C4-2B (cell line): Measurements from ENCODE around the gene SUN1.

Experiments
- H3K27ac ChIP-seq: fragments of 450-650 bp; 2 replicates; pipeline ENCODE4 v1.5.1; 2017
- ZFX ChIP-seq: fragments of 450-650 bp; IDR thresholded peaks from 2 replicates; pipeline ENCODE4 v1.6.1; 2017
- TF ChIP-seq, protein P1 (sequence below): fragments of 450-650 bp; conservative IDR thresholded peaks from 2 replicates; pipeline ENCODE4 v1.5.1; 2017; ENCODE audit warnings: mild to moderate bottlenecking

SUN1 gene

DNA sequence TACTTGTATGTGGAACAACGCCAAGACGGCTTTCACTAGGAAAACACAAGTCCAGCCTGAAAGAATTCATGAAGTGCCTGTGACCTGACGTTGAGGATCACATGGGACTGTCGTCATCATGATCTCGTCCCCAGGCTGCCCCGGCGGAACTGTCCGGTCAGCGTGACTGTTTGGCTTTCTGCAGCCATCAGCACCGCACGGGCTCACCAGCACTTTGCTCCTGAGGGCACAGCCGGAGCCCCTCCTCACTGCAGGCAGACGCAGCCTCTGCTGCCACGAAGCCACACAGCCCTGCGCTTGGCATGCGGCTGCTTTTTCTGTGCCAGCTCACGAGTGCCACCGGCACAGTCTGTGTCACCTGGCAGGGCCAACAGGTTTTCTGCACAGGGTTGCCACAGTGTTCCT lies 34.7 kb downstream of the SUN1 start:
- H3K27ac ChIP-seq = peak overlapping the region; percentile 95
- TF ChIP-seq, protein P1, sequence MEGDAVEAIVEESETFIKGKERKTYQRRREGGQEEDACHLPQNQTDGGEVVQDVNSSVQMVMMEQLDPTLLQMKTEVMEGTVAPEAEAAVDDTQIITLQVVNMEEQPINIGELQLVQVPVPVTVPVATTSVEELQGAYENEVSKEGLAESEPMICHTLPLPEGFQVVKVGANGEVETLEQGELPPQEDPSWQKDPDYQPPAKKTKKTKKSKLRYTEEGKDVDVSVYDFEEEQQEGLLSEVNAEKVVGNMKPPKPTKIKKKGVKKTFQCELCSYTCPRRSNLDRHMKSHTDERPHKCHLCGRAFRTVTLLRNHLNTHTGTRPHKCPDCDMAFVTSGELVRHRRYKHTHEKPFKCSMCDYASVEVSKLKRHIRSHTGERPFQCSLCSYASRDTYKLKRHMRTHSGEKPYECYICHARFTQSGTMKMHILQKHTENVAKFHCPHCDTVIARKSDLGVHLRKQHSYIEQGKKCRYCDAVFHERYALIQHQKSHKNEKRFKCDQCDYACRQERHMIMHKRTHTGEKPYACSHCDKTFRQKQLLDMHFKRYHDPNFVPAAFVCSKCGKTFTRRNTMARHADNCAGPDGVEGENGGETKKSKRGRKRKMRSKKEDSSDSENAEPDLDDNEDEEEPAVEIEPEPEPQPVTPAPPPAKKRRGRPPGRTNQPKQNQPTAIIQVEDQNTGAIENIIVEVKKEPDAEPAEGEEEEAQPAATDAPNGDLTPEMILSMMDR = no peak
- no peak for TF ChIP-seq ZFX

DNA sequence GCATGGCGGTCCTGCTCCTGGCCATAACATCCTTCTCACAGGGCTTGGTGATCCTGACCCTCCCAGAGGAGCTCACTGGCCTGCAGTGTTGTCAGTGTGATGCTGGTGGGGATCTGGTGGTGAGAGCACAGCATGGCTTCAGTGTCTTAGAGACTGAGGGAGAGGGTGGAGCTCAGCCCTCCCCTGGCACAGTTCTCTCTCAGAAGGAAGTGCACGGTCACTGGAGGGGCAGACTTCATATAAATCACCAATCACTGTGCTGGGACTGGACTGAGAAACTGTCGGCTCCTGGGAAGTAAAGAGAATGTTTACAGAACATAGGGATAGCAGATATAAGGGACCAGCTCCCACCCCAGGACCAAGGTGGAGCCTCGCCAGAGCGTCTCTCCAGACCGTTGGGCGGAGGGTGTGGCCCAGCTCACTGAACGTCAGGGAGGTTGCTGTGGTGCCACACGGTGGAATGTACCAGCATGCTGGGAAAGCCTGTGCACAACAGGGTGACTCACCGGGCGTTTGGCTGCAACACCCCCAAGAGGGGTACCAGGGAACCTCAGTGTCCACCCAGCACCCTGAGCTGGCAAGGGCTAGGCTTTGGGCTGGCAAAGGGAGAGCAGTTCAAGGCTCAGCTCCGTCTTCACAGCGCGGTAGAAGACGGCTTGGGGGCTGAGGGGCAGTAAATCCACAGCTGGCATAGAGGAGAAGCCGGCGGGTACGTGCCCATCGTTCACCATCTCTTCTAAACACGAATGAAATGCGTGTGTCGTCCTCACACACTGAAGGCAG lies 35.3 kb downstream of the SUN1 start:
- H3K27ac ChIP-seq = peak overlapping the region; percentile 95

DNA sequence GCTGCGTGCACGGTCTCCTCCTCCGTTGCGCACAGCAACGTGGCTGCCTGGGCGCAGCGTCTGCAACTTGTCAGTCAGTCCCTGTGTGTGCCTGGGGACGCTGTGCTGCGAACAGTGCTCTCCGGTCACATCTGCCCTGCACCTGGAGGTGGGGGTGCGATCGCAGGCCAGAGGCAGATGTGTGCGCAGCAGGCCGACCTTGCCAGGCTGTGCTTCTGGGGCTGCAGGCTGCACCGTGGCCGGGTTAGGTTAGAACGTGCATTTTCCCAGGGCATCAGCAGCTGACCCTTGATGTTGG lies 35.9 kb downstream of the SUN1 start:
- TF ChIP-seq, protein P1 = no peak
- TF ChIP-seq ZFX = no peak
- H3K27ac ChIP-seq = peak overlapping the region; percentile 95

More for the DNA sequence above, 35.3 kb downstream of the SUN1 start:
- TF ChIP-seq, protein P1 = no peak
- TF ChIP-seq ZFX = no peak

DNA sequence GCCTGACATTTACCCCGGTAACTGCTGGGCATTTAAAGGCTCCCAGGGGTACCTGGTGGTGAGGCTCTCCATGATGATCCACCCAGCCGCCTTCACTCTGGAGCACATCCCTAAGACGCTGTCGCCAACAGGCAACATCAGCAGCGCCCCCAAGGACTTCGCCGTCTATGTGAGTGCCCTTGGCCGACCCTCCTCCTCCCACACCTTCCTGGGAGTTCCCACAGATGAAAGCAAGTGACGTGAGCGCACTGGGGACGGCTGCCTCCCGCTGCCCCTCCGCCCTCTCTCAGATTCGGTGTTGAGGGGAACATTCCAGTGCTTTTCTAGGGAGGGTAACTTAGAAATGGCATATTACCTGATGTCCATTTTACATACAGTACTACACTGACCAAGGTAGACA lies 37.1 kb downstream of the SUN1 start:
- TF ChIP-seq, protein P1 = no peak
- TF ChIP-seq ZFX = no peak

DNA sequence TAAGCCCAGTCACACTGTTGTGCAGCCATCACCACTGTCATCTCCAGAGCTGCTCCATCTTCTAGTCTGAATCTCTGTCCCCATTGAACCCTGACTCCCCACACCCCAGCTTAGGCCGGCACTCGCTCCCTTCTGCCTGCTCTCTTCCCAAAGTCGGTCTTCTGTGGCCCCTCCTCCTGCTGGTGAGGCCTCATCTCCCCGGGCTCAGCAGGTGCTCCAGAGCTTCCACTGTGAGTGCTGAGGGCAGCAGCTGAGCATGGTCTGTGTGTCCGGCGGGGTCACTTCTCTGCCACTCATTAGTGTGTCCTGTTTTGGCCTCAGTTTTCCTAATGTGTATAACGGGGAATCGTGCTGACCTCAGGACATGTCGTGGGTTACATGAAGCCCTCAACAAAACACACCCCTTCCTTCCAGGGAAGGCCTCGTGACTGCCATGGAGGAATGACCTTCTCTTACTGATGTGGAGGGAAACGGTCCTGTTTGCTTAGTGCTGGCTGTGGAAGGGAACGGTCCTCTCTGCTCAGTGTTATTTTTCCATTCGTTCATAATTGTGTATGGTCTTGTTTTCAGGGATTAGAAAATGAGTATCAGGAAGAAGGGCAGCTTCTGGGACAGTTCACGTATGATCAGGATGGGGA lies 39.7 kb downstream of the SUN1 start:
- no peak overlapping the region for H3K27ac ChIP-seq
- TF ChIP-seq, protein P1 = no peak
- no peak for TF ChIP-seq ZFX

More for the DNA sequence above, 37.1 kb downstream of the SUN1 start:
- 0 out of 2 replicates have a peak overlapping the region, but pooled peaks have one; percentile 9 for H3K27ac ChIP-seq

DNA sequence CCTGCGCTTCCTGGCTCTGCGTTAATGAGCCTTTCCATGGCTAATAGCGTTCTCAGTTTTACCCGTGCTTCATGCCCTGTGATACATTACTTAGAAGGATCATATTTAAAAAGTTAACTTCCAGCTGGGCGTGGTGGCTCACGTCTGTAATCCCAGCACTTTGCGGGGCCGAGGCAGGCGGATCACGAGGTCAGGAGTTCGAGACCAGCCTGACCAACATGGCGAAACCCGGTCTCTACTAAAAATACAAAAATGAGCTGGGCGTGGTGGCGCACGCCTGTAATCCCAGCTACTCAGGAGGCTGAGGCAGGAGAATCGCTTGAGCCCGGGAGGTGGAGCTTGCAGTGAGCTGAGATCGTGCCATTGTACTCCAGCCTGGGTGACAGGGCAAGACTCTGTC lies 40.4 kb downstream of the SUN1 start:
- H3K27ac ChIP-seq = peak overlapping the region; percentile 66

DNA sequence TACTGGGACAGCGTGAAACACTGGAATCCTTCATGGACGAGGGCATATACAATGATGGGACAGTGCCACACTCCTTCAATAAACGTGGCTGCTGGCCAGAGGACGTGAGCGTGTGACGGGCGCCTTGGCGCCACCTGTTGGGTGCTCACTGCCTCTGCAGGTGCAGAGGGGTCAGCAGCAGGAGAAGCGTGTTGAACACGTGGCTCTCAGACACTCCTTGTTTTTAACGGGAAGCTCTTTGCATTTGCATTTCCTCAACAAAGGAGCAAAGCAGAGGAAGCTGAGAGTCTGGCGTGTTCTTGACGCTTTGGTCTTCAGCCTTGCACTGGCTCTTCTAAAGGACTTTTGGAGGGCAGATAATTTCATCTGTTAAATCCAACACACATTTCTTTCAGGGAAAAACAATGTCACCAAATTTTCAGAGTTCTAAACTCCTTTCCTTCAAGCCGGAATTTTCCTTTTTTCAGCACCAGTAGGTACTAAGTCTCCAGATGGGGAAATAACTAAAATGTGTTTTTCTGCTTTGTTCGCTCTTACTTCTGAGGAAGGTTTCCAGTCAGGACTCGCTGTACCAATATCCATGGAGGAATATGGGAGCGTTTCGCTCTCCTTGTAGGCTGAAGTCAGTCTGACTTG lies 41.2 kb downstream of the SUN1 start:
- TF ChIP-seq, protein P1 = peak; percentile 99
- TF ChIP-seq ZFX = no peak
- H3K27ac ChIP-seq = peak overlapping the region; percentile 66
